Stimulated activated CD8-positive, alpha-beta memory T cell treated with anti-CD3 and anti-CD28 coated beads, Interleukin-12 subunit alpha, Interleukin-12 subunit beta, amount 100 ng/mL, for 1 hour (primary cell): ENCODE results near the gene CIAO3.
"Not testable (repeated sequence)": the region's sequence is repeated elsewhere in the genome, so short reads cannot be mapped to it uniquely, and the experiment has no call there.

Experiments used
- DNase-seq: peaks from one replicate; pipeline ENCODE4 v3.0.0-alpha.2; 2020; ENCODE audit warnings: low read depth

The CIAO3 gene

DNA sequence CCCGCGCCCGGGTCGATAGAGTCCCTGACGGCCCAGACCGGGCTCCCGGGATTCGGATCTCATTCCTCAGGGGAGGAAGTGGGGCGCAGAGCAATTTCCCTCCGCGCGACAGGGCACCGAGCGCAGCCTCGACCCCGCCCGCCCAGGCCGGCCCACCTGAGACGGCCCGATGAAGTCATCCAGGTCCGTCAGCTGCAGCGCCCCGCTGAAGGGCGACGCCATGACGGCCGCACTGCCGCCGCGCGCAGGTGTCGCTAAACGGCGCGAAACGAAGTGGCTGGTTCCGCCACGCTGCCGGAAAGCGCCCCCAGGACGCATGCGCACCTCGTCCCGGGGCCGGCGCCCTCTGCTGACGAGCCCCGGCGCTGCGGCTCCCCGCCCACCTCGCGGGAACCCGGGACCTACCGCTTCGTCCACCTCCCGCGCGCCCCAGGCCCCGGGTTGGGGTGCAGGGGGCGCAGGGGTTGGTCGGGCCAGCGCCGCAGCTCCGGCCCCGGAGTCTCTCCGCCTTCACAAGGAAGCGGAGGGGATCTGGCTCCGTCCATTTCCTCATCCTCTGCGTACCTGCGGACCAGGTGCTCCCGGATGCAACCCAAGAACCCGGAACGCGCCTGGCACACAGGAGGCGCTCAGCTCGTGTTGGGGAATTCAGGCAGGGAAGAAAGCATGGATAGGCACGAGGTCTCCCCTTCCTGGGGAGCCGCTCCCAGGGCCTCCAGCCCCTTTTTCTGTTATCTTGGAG, at the start of gene CIAO3:
Gene CIAO3, minus strand, starts transcription at position 234 of the 742 bp plus-strand sequence. Its CDS starts 12 bp downstream, at position 222.
- DNase-seq: peak; percentile 90

DNA sequence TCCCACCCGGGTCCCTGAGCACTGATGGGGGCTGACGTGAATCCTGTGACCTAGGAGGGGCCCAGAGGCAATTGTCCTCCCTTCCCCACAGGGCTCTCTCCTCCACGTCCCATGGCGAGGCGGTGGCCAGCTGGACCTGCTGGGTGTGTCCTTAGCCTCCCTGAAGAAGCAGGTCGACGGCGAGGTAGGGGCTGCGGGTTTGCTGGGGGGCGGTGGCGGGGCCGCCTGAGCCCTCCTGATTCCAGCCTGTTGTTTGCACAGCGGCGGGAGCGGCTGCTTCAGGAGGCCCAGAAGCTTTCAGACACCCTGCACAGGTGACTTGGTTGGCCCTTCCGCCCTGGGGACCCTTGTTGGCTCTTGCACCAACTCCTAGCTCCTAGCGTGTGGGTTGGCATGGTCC, 49.3 kb upstream of the CIAO3 start:
- no peak for DNase-seq

DNA sequence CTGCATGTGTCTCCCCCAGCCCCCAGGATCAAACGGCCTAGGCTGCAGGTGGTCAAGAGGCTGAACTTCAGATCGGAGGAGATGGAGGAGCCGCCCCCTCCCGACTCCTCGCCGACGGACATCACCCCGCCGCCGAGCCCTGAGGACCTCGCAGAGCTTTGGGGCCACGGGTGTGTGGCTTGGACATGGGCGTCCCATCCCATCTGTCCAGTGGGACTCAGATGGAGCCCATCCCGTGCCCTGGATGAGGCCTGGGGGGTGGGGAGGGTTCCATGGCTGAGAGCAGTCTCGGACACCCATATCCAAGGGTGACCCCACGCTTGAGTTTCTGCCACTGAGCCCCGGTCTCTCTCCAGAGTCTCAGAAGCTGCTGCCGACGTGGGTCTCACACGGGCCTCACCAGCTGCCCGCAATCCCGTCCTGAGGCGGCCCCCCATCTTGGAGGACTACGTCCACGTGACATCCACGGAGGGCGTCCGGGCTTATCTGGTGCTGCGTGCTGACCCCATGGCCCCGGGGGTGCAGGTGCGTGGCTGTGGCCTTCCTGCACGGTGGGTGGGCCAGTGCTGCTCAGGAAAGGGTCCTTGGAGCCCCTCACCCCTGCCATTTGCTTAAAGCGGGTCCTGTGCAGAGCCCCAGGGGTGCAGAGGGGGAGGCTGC, 48.5 kb upstream of the CIAO3 start:
- no peak for DNase-seq

DNA sequence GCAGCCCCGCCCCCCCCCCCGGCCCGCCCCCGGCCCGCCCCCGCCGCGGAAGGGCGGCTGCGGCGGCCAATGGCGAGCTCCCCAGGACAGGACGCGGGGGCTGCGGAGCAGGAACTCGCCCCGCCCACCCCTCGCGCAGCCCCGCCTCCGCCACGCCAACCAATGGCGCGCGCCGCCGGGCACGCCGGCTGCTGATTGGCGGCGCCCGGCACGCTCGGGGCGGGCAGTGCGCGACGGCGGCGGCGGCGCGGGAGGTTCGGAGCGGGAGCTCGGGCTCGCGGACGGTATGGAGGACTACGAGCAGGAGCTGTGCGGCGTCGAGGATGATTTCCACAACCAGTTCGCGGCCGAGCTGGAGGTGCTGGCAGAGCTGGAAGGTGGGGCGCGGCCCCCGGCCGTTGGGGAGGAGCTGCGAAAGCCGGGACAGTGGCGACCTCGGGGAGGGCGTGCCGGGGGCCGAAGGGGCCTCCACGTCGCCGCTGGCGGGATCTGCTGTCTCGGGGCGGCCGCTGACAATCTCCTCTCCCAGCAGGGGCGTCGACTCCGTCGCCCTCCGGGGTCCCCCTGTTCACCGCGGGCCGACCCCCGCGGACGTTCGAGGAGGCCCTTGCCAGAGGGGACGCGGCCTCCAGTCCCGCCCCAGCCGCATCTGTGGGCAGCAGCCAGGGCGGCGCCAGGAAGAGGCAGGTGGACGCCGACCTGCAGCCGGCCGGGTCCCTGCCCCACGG, 47.8 kb upstream of the CIAO3 start, which contains the start of gene CHTF18:
Gene CHTF18, plus strand, starts transcription at position 222 of the 728 bp plus-strand sequence. Its CDS starts 65 bp downstream, at position 287.
- DNase-seq: peak; percentile 81

DNA sequence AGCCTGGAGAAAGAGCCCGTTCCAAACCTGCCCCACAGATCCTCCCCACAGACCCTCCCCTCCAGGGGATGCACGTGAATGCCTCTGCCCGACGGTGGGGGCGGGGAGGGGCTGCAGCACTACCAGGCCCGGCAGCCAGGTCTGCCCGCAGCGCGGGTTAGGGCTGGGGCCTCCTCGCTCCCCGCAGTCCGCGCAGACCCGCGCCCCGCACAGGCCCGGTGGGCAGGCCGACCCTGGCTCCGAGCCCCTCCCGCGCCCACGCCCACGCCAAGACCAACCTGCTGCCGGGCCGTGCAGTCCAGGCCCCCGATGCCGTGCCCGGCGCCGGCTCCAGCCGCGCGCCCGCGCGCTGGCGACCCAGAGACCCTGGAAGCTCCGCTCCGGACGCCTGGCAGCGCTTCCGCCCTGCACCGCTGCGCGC, 47.2 kb upstream of the CIAO3 start, which contains the start of gene RPUSD1:
Gene RPUSD1, minus strand, starts transcription at position 404 of the 421 bp plus-strand sequence. CDS start 644 bp downstream, outside the sequence.
- no peak for DNase-seq

DNA sequence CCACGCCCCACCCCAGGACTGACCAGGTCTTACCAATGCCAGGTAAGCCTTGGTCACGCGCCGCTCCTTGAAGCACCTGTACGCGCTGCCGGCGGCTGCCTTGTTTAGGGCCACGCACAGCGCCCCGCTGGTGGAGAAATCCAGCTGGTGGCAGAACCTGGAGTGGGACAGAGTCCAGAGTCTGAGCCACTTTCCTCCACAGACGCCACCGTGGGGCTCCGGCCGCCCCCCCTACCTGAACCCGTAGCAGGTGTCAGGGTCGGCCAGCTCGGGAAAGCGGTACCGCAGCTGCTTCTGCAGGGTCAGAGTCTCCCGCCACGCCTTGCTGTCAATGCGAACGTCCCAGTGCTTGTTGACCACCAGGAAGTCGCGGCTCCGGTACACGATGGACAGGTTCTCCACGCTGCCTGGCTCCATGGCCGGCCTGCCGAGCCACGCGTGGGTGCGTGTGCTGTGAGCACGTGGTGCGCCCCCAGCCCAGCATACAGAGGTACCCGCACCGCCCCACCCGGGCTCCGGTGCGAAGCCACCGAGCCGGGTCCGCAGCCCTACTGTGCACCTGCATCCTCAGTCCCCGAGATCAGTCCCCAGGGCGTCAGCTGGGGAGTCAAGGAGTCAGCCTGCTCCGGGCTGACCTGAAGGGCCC, 46.6 kb upstream of the CIAO3 start:
- no peak for DNase-seq

DNA sequence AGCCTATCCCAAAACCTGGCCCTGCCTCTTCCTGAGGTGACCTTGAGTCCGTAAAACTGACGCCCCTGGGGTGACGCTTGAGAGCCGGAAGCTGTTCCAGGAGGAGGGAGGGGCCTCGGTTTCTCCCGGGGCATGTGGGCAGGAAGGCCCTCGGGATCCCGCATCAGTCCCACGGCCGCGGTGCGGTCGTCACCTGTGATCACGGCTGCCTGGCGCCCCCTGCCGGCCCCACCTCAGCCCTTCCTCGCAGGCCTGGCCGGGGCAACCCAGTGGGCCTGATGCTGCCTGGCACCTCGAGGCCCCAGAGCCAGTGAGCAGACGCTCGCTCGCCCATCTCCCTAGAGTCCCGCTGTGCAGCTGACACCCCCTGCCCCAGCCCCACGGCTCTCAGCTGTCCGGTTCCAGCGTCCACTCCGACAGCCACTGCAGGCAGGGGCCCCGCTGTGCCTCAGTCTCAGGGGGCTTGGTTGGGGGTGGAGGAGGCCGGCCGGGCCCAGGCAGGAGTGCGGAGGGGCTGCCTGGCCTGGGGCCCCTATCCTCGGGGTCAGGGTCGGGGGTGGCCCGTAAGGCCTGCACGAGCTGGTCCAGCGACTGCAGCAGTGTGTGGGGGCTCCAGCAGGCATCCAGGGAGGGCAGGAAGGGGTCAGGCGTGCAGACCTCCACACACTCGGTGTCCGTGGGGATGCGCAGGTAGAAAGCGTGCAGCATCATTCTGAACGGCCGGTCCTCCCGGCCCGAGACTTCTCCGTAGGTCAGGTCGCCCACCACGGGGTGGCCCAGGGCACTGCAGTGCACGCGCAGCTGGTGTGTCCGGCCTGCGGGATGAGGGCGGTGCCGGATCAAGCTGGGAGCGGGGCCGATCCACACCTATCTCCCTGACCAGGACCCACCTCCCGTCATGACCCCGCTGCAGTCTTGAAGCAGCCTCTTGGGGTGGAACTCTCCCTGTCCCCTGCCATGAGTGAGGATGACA, 45.1 kb upstream of the CIAO3 start:
- DNase-seq: peak; percentile 54

DNA sequence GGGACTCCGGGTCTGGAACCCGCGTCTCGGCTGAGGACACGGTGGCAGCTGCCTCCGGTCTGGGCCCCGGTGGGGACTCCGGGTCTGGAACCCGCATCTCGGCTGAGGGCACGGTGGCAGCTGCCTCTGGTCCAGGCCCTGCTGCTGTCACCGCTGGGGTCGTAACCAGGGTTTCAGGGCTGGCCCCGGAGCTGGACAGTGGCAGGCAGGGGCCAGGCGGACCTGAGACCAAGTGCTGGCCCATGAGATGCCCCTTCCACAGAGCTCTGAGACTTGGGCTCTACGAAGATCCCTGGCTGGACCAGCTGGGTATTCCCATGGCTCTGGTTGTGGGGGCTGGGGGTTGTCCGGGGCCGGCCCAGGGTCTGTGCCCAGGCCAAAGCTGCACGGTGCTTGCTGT, 43.6 kb upstream of the CIAO3 start:
- DNase-seq: no peak

DNA sequence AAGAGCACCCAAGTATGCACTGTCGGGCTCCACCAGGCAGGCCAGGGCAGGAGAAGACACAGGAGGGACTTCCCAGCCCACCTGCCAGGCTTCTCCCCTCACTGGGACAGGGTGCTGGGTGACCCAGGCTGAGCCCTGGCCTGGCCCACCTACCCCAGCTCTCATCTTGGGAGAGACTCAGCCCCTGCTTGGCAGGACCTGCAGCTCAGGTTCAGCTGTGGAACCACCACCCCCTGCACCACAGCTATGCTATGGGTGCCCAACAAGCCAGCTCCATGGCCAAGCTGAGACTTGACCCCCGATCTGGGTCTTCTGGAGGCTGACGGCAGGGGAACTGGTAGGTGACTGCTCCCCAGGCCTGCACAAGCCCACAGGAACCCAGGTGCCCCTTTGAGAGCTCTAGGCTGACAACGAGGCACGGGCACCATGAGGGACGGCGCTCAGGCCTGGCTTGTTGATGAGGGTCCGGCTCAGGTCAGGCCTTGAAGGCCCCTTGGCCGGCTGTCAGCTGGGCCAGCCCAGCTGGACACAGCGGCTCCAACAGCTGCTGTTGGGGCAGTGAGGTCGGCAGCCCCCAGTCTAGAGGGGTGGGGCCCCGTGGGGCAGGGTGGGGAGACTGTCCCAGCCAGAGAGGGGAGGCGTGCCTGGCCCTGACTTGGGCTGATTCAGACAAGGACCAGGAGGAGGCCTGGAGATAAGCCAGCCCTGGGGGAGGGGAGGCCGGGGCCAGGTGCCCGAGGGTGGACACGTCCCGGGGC, 42.8 kb upstream of the CIAO3 start:
- DNase-seq: no peak

DNA sequence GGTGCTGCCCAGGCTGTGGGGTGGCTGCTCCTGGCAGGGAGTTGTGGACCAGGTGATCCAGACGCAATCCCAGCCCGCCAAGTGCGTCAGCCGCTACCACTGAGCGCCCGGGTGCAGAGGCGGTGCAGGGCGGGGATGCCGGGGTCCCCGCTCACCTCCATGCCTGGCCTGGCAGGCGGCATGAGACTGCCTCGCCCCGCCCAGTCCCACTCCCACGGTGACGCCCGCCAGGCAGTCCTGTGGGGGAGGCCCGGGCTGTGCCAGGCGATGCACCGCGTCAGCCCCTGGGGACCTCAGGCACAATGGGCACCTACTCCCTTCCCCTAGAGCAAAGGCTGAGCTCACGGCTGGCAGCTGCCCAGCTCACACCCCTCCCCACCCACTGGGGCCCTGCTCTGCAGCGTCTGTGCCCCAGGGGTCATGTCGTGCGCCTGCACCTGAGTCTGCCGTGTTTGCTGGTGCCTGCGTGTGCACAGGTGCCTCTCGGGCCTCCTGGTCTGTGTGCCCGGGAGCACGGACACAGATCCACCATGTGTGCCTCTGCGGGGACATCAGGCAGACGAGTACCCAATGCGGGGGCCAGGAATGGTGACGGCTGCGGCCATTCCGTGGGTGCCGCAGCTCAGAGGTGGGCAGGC, 42.1 kb upstream of the CIAO3 start:
- no peak for DNase-seq

DNA sequence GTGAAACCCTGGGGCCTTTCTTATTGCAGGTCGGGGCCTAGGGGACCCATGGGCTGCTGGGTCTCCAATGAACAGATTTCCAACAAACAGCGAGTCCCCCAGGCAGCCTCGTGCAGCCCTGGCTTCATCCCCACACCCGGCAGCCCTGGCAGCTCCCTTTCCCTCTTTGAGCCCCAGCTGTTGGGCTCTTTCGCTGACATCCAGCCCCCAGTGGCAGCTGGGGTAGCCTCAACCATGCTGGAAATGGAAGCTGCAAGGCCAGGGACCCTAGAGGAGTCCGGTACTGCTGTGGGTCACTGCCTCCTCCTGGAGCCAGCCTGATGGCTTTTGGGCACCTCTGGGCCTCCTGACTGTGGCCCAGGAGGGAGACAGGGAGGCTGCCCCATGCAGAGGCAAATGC, 41.5 kb upstream of the CIAO3 start:
- no peak for DNase-seq

DNA sequence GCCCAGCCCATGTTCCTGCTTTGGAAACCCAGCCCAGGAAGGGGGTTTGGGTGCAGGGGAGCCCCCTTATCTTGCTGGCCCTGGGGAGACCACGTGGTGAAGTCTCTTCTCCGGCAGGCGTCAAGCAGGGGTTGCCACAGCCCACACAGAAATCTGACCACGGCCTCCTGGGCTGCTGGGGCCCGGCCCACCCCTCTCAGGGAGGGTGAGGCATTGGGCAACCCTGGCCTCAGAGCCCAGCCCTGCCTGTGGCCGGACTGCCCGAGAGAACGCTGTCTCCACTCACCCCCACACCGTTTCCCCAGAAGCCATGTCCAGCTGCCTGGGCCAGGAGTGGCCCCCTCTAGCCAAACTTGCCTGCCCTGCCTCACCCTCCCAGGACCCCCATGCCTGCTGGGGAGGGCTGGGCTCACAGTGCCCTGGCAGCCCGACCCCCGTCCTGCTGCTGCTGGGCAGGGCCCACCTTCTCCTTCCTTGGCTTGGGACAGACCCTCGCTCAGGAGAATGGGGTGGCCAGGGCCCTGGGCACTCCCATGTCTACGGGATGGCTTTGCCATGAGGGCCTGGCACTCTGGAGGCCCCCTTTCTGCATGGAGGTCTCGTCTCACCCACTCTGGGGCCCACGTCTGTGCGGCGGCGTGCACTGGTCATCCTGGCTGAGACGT, 40.7 kb upstream of the CIAO3 start:
- DNase-seq: no peak

DNA sequence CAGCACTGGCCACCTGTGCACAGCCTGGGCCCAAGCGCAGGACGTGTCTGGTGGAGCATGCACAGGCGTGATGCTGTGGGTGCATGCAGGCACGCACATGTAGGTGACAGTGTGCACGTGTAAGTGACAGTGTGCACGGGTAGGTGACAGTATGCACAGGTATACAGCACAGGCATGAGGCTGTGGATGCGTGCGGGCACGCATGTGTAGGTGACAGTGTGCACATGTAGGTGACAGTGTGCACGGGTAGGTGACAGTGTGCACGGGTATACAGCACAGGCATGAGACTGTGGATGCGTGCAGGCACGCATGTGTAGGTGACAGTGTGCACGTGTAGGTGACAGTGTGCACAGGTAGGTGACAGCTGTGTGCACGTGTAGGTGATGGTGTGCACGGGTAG, 39.5 kb upstream of the CIAO3 start:
- DNase-seq: no peak

DNA sequence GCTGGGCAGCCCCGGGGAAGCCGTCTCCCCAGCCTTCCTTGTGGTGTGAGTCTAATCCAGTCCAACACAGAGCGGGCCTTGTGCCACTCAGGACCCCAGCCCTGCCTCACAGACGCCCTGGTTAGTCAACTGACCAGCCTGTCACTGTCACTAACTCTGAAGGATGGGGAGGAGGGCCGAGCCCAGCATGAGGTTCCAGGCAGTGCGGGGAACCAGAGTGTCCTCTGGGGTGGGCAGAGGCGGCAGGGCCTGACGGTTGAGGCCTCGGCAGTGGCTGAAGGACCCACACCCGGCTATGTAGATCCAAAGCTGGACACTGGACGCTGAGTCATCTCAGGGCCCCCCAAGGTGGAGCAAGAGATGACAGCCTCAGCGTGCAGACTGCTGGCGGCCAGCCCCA, 38.8 kb upstream of the CIAO3 start:
- no peak for DNase-seq

DNA sequence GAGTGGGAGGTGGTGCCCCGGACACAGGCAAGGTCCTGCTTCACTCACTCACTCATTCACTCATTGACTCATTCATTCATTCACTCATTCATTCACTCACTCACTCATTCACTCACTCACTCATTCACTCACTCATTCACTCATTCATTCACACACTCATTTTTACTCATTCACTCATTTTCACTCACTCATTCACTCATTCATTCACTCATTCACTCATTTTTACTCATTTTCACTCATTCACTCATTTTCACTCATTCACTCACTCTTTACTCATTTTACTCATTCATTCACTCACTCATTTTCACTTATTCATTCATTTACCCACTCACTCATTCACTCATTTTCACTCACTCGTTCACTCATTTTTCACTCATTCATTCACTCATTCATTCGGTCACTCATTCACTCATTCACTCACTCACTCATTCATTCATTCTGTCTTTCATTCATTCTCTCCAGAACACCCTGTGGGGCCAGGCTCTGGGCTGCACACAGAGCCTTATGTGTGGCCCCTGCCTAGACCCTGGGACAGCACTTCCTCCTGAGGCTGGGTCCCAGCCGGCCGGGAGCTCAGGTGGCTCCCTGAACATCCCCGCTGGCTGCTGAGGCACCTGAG, 38.2 kb upstream of the CIAO3 start:
- no peak for DNase-seq

DNA sequence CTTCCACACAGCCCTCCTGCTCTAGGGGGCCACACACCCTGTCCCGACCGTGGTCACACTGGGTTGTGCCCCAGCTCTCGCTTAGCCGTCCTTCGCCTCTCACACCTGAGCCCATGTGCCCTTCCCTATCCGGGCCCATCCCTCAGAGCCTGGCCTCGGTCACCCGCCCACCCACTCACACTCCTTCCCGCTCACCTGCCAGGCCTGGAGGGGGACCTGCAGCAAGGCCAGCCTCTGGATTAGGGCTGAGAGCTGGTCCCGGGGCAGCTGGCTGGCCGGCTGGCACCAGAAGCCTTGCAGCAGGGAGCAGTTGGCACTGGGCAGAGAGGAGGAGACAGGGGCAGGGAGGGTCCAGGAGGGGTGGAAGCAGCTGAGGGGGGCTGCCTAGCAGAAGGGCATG, 37.6 kb upstream of the CIAO3 start:
- no peak for DNase-seq

DNA sequence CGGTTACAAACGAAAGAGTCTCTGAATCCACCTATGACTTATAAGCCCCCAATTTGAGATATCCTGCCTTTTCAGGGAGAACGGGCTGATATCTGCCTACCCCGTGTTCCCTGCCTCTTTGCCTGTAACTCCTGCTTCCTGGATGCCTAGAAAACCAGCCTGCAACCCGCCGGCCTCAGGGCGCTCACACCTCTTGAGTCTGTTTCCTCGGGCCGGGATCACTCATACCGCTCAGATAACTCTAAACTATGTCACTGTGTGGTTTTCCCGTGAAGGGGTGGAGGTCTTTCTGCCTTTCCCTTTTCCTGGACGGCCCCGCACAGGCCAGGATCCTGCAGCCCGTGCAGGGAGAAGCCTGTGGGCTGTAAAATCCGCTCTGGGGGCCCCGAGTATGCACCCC, 37.0 kb upstream of the CIAO3 start:
- no peak for DNase-seq

DNA sequence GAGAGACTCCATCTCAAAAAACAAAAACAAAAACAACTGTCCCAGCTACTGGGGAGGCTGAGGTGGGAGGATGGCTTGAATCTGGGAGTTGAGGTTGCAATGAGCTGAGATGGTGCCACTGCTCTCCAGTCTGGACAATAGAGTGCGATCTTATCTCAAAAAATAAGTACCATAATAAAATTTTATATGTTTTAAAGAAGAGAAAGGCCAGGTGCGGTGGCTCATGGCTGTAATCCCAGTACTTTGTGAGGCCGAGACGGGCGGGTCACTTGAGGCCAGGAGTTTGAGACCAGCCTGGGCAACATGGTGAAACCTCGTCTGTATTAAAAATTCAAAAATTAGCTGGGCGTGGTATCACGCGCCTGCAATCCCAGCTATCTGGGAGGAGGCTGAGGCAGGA, 36.0 kb upstream of the CIAO3 start:
- DNase-seq: no peak

DNA sequence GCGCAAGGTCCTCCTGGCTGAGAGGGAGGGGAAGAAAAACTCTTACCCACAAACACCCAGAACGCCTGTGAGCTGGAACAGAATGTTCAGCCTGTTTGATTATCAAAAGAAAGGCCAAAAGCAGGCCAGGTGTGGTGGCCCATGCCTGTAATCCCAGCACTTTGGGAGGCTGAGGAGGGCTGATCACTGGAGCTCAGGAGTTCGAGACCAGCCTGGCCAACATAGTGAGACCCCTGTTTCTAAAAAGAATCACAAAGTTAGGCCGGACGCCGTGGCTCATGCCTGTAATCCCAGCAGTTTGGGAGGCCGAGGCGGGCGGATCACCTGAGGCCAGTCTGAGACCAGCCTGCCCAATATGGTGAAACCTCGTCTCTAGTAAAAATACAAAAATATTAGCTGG, 35.5 kb upstream of the CIAO3 start:
- DNase-seq: not testable (repeated sequence)
